Stimulated activated CD8-positive, alpha-beta memory T cell treated with anti-CD3 and anti-CD28 coated beads, Interleukin-15, amount 100 ng/mL, for 1 hour (primary cell): ENCODE measurements around the gene CLEC16A.

ENCODE experiments used
- DNase-seq: peaks from one replicate; pipeline ENCODE4 v3.0.0-alpha.2; 2020; ENCODE audit warnings: low read depth

CLEC16A gene

GRCh38 chr16:11224096-11224893, 279.9 kb downstream of the CLEC16A start:
- DNase-seq = peak; percentile 34

GRCh38 chr16:11224894-11225676, 280.7 kb downstream of the CLEC16A start:
- DNase-seq = peak; percentile 43

DNA sequence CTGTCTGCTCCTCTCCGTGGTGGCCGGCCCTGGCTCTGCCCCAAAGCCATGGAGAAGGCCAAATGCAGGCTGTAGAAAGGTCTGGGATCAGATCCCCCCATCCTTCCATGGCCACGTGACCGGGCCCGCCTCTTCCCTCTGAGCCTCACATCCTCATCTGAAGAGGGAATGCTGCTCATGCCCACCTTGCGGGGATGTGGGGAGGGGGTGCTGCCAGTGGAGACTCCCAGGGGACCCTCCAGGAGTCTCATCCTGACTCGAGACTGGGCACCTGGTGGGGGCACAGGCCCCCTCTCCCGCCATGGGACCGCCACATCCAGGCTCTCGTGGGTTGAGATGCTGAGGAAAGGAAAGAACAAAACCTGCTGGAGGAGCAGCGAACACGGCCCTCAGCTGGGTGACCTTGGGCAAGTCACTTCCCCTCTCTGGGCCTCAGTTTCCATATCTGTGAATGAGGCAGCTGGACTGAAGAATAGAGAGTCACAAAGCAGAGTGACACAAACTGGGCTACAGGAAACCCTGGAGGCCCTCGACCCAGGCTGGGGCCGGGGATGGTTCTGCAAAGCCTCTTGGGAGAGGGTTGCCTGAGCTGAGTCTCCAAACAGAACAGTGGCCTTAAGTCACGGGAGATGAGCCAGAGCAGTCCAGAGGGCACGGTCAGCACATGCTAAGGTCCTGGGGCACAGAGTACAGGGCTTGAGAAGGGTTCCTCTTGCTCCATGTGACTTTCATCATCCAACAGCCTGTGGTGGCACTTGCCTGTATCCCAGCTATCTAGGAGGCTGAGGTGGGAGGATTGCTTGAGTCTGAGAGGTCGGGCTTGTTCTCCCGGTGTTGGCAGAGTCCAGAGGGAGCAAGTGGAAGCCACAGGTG, 281.5 kb downstream of the CLEC16A start:
- DNase-seq = no peak

- no peak for DNase-seq
These were observed 285.1 kb downstream of the CLEC16A start for GRCh38 chr16:11229432-11229831.

DNA sequence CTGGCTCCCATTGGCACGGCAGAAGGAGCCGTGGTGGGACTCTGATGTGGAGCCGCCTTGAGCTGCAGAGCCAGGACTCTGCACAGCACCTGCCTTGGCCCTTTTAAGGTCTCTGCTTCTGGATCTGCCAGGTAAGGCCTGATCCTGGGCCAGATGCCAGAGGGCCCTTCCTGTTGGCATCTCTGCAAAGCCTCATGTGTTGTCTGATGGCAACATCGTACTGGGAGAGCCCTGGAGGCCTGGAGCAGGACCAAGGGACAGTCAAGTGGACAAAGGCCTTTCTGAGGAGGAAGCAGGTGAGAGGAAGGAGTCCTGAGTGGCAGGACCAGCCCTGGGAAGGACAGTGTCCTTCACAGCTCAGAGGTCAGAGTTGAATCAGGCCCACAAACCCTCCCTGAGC, 285.5 kb downstream of the CLEC16A start:
- no peak for DNase-seq

- no peak for DNase-seq
These were observed 287.1 kb downstream of the CLEC16A start for GRCh38 chr16:11231367-11231970.
